HepG2 (cell line): Measurements from ENCODE around the gene FAM53B. TPM values are rescaled to one million over a fixed set of nuclear protein-coding genes. Genes with fewer than 3 reads are reported as not detected.

ENCODE experiments used
- ATAC-seq: fragments of 200-7000 bp; cut with Tn5 transposase; 3 replicates; pipeline ENCODE4 v1.9.1; 2020; ENCODE audit warnings: mild to moderate bottlenecking, moderate library complexity
- BruUV-seq: library from RNA; stranded (reverse); fragments of 400-500 nt; replicated peaks from 2 replicates; lab custom pipeline; 2021; lab: Mats Ljungman, UMichigan
- CTCF ChIA-PET: fragments of 300-600 bp; formaldehyde crosslinking; extraction: SDS; loops from one replicate; lab custom pipeline; 2021; ENCODE audit warnings: low total read pairs, inconsistent platforms, low intra/inter-chr PET ratio; lab: Yijun Ruan, JAX
- POLR2A ChIA-PET: fragments of 350-600 bp; sonication (Branson Sonifier 250); formaldehyde crosslinking; loops from one replicate; lab custom pipeline; 2020; ENCODE audit warnings: antibody characterized with exemption, inconsistent platforms; lab: Yijun Ruan, JAX
- DNase-seq: peaks from one replicate; pipeline ENCODE4 v3.0.0-alpha.2; 2015; ENCODE audit warnings: low spot score
- FAIRE-seq: peaks from 3 replicates; lab custom pipeline; 2011; peaks lifted over from hg19 to GRCh38; lab: Jason Lieb, UNC
- H2AFZ ChIP-seq: one replicate; pipeline ENCODE4 v1.6.1; 2011; ENCODE audit warnings: low read length, inconsistent platforms
- H3K27ac ChIP-seq: fragments of 300-600 bp; 3 replicates; pipeline ENCODE4 v1.8.0; 2011; ENCODE audit warnings: mixed run types, mild to moderate bottlenecking, mixed read lengths, low read length, inconsistent platforms; ENCODE audit not compliant: insufficient read depth; ENCODE audit errors: extremely low read length
- H3K27me3 ChIP-seq, 2 experiments: fragments of 200-600 bp in 1 of 2; 2 replicates in 1 of 2; 3 replicates in 1 of 2; pipeline versions ENCODE4 v1.6.0 to v1.8.0; 2011; ENCODE audit warnings: low read length in 2 of 2, mild to moderate bottlenecking in 2 of 2, moderate library complexity in 2 of 2, inconsistent platforms in 1 of 2; ENCODE audit not compliant: insufficient read depth in 2 of 2, control insufficient read depth in 1 of 2
- H3K36me3 ChIP-seq, 2 experiments: fragments of 200-600 bp in 1 of 2; replicated peaks in 1 of 2; 2 replicates in 1 of 2; 3 replicates in 1 of 2; pipeline versions ENCODE4 v1.5.1 to v1.8.0; 2011; ENCODE audit warnings: low read length in 2 of 2, inconsistent platforms in 1 of 2; ENCODE audit not compliant: insufficient read depth in 2 of 2, control insufficient read depth in 1 of 2
- H3K4me1 ChIP-seq: 2 replicates; pipeline ENCODE4 v1.5.1; 2012; ENCODE audit warnings: low read length, inconsistent platforms; ENCODE audit not compliant: insufficient read depth
- H3K4me2 ChIP-seq: 2 replicates; pipeline ENCODE4 v1.6.0; 2011; ENCODE audit warnings: low read depth, low read length, inconsistent platforms
- H3K4me3 ChIP-seq, 3 experiments: fragments of 200-600 bp in 1 of 3; sonication (generic), shearing (Covaris generic) in 1 of 3; replicated peaks in 1 of 3; 2 replicates each; pipeline ENCODE4 v1.5.1; 2011 to 2016; ENCODE audit warnings: low read length in 3 of 3, inconsistent platforms in 2 of 3, low read depth in 2 of 3, mild to moderate bottlenecking in 2 of 3, control low read depth in 1 of 3, mixed read lengths in 1 of 3; ENCODE audit not compliant: insufficient read depth in 1 of 3
- H3K79me2 ChIP-seq: one replicate; pipeline ENCODE4 v1.6.1; 2011; ENCODE audit warnings: low read length, inconsistent platforms; ENCODE audit not compliant: insufficient read depth
- H3K9ac ChIP-seq: 2 replicates; pipeline ENCODE4 v1.6.0; 2011; ENCODE audit warnings: mild to moderate bottlenecking, low read depth, low read length, inconsistent platforms; ENCODE audit not compliant: insufficient read depth
- H3K9me3 ChIP-seq: 2 replicates; pipeline ENCODE4 v1.5.1; 2012; ENCODE audit warnings: mild to moderate bottlenecking, low read length
- H4K20me1 ChIP-seq: 2 replicates; pipeline ENCODE4 v1.6.0; 2011; ENCODE audit warnings: inconsistent platforms, mild to moderate bottlenecking, low read length, moderate library complexity; ENCODE audit not compliant: insufficient read depth
- MED8 ChIP-seq: sonication (generic); formaldehyde crosslinking; IDR thresholded peaks from 2 replicates; pipeline ENCODE4 v1.8.1; 2023; ENCODE audit warnings: mild to moderate bottlenecking, missing genetic modification reagents; ENCODE audit not compliant: insufficient replicate concordance
- PRMT3 ChIP-seq: sonication (generic); formaldehyde crosslinking; IDR thresholded peaks from 2 replicates; pipeline ENCODE4 v1.8.1; 2022; ENCODE audit warnings: low read depth, mild to moderate bottlenecking, moderate library complexity, missing genetic modification reagents, borderline replicate concordance
- SRSF9 ChIP-seq: fragments of 200-400 bp; formaldehyde crosslinking; IDR thresholded peaks from 2 replicates; pipeline ENCODE4 v1.6.1; 2018; ENCODE audit warnings: borderline replicate concordance, mild to moderate bottlenecking, low read depth, low read length; ENCODE audit not compliant: insufficient read depth, poor library complexity, severe bottlenecking
- STAG1 ChIP-seq: sonication (generic); formaldehyde crosslinking; IDR thresholded peaks from 2 replicates; pipeline ENCODE4 v1.4.0; 2020; ENCODE audit warnings: missing genetic modification reagents
- TRIM22 ChIP-seq: fragments of 450-650 bp; IDR thresholded peaks from 2 replicates; pipeline ENCODE4 v1.6.1; 2017
- ZNF18 ChIP-seq: sonication (generic); formaldehyde crosslinking; IDR thresholded peaks from 2 replicates; pipeline ENCODE4 v1.8.0; 2022; ENCODE audit warnings: mild to moderate bottlenecking, missing genetic modification reagents; ENCODE audit not compliant: insufficient replicate concordance
- ZNF33B ChIP-seq: sonication (generic); formaldehyde crosslinking; IDR thresholded peaks from 2 replicates; pipeline ENCODE4 v1.5.1; 2020; ENCODE audit warnings: mild to moderate bottlenecking, missing genetic modification reagents
- ZNF343 ChIP-seq: sonication (generic); formaldehyde crosslinking; IDR thresholded peaks from 2 replicates; pipeline ENCODE4 v1.4.0; 2020; ENCODE audit warnings: mild to moderate bottlenecking, missing genetic modification reagents
- ZNF563 ChIP-seq: sonication (generic); formaldehyde crosslinking; IDR thresholded peaks from 2 replicates; pipeline ENCODE4 v1.8.0; 2022; ENCODE audit warnings: mild to moderate bottlenecking, moderate library complexity, missing genetic modification reagents
- ZNF782 ChIP-seq: sonication (generic); formaldehyde crosslinking; IDR thresholded peaks from 2 replicates; pipeline ENCODE4 v1.4.0; 2020; ENCODE audit warnings: missing genetic modification reagents, mild to moderate bottlenecking, borderline replicate concordance
- WGBS: methylation state at CpG from one replicate; pipeline ENCODE4 v1.1.6; 2017; ENCODE audit warnings: low lambda C conversion rate; 5-methylcytosine and 5-hydroxymethylcytosine counted together
- in situ Hi-C: cut with HindIII; loops from 2 replicates; pipeline ENCODE4 v1.10.0; 2017; ENCODE audit warnings: low pct_unique_long_range_greater_than_20kb; ENCODE audit not compliant: extremely low pct_ligation_motif_present
- intact Hi-C: fragments of 100-400 bp; cut with micrococcal nuclease; formaldehyde crosslinking; loops from one replicate; pipeline ENCODE4 v1.10.0; 2022; ENCODE audit not compliant: unreplicated experiment
- polyA plus RNA-seq, 8 experiments: library from polyadenylated mRNA; depleted of rRNA in 3 of 8; stranded (reverse) in 7 of 8; unstranded in 1 of 8; fragments of >200 nt; fragmentation: Illumina TruSeq in 4 of 8; extraction: Trizol in 4 of 8; gene quantifications; 2 replicates each; pipeline versions ENCODE4 v1.2.1 to v1.2.3, GENCODE V29; 2011 to 2016; ENCODE audit warnings: low read depth in 4 of 8, missing spikeins in 1 of 8, mixed read lengths in 1 of 8; ENCODE audit not compliant: insufficient read depth in 1 of 8
- total RNA-seq, 5 experiments: library from RNA; depleted of rRNA; stranded (reverse); fragments of >200 nt; fragmentation: Illumina TruSeq; extraction: Trizol; gene quantifications; 2 replicates each; pipeline ENCODE4 v1.2.3, GENCODE V29; 2016; ENCODE audit warnings: low read depth in 1 of 5
- TF ChIP-seq, protein P1 (sequence below): sonication (generic); formaldehyde crosslinking; IDR thresholded peaks from 2 replicates; pipeline ENCODE4 v1.5.0; 2020; ENCODE audit warnings: missing genetic modification reagents

FAM53B gene
- total and polyA plus RNA-seq, 2 of the 13 experiments (the other 11 are each of a cell fraction or from before 2014, with no cell fraction given): 6.4 to 19.3 TPM

- Histone ChIP-seq H2AFZ (no peak overlapping the region), H3K4me1 (peaks cover 28% of the 10 kb centered on the region), H3K9ac (no peak overlapping the region), H3K36me3 (peaks cover 3 to 9% of the 10 kb centered on the region in 2 experiments; a peak in 3 of 5 replicates), H4K20me1 (no peaks in the 10 kb centered on the region), H3K4me2 (no peak overlapping the region), H3K4me3 (no peak overlapping the region), H3K79me2 (peaks cover 32% of the 10 kb centered on the region), H3K9me3 (no peaks in the 10 kb centered on the region), H3K27me3 (no peaks in the 10 kb centered on the region), H3K27ac (no peak overlapping the region)
- 89% methylated on average over 8 of the region's 8 CpGs for WGBS
- no peak for TF ChIP-seq STAG1 (CRISPR knock-in tag)
- no peak for TF ChIP-seq TRIM22
- no peak for TF ChIP-seq MED8
- TF ChIP-seq ZNF782 (CRISPR knock-in tag): no peak
- TF ChIP-seq, protein P1, sequence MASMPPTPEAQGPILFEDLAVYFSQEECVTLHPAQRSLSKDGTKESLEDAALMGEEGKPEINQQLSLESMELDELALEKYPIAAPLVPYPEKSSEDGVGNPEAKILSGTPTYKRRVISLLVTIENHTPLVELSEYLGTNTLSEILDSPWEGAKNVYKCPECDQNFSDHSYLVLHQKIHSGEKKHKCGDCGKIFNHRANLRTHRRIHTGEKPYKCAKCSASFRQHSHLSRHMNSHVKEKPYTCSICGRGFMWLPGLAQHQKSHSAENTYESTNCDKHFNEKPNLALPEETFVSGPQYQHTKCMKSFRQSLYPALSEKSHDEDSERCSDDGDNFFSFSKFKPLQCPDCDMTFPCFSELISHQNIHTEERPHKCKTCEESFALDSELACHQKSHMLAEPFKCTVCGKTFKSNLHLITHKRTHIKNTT (CRISPR knock-in tag): no peak
- TF ChIP-seq ZNF563 (CRISPR knock-in tag): no peak
- TF ChIP-seq ZNF18 (CRISPR knock-in tag): no peak
- no peak for TF ChIP-seq SRSF9
- no peak for TF ChIP-seq ZNF33B (CRISPR knock-in tag)
- TF ChIP-seq ZNF343: no peak
- no peak for TF ChIP-seq PRMT3 (CRISPR knock-in tag)
- BruUV-seq: TSS peak; percentile 13
- CTCF ChIA-PET: no interaction called here
- FAIRE-seq (no peak), ATAC-seq (no peak), DNase-seq (no peak)
- in situ Hi-C loops: no loop called here
- POLR2A ChIA-PET: no interaction called here
- intact Hi-C loops: no loop called here
Observed at GRCh38 chr10:124728830-124729661, 15.1 kb downstream of the FAM53B start.
